D721Med (cell line): ENCODE data around the gene CSDE1.
"Not testable (repeated sequence)": the region's sequence is repeated elsewhere in the genome, so short reads cannot be mapped to it uniquely, and the experiment has no call there.

Experiments used
- DNase-seq: peaks from one replicate; pipeline ENCODE4 v3.0.0; 2011; ENCODE audit warnings: low spot score; ENCODE audit not compliant: insufficient read length
- FAIRE-seq: peaks from 2 replicates; lab custom pipeline; 2011; peaks lifted over from hg19 to GRCh38; lab: Jason Lieb, UNC
- CTCF ChIP-seq: IDR thresholded peaks from 2 replicates; pipeline ENCODE4 v1.5.1; 2012; ENCODE audit warnings: mild to moderate bottlenecking, control low read depth; ENCODE audit not compliant: insufficient read depth; ENCODE audit errors: missing control alignments

Gene CSDE1

GRCh38 chr1:114779722-114780121 is 21.9 kb upstream of the CSDE1 start:
- FAIRE-seq (no peak), DNase-seq (no peak)
- no peak for TF ChIP-seq CTCF

GRCh38 chr1:114776726-114777125 is 18.9 kb upstream of the CSDE1 start:
- FAIRE-seq, DNase-seq: not testable (repeated sequence)

GRCh38 chr1:114771992-114772391 is 14.2 kb upstream of the CSDE1 start:
- no peak for FAIRE-seq
- no peak for DNase-seq
- no peak for TF ChIP-seq CTCF

GRCh38 chr1:114770989-114771388 is 13.2 kb upstream of the CSDE1 start:
- DNase-seq (no peak), FAIRE-seq (no peak)
- TF ChIP-seq CTCF, result no peak

GRCh38 chr1:114764689-114765088 is 6.9 kb upstream of the CSDE1 start:
- TF ChIP-seq CTCF, result no peak
- no peak for DNase-seq
- FAIRE-seq, result no peak

GRCh38 chr1:114758256-114758832 is 560 bp upstream of the CSDE1 start:
- FAIRE-seq (no peak), DNase-seq (no peak)
- TF ChIP-seq CTCF, result no peak

GRCh38 chr1:114756949-114757454 is 782 bp downstream of the CSDE1 start:
- FAIRE-seq (no peak), DNase-seq (no peak)
- no peak for TF ChIP-seq CTCF
